PFSK-1 (cell line): ENCODE results near the gene CFAP65.

Experiments used
- FOXP2 ChIP-seq: optimal IDR thresholded peaks from 2 replicates; pipeline ENCODE3; 2011; ENCODE audit warnings: borderline replicate concordance, control low read depth, inconsistent platforms; ENCODE audit not compliant: insufficient read depth; ENCODE audit errors: extremely low read length, extremely low read depth
- POLR2AphosphoS5 ChIP-seq: IDR thresholded peaks from 2 replicates; pipeline ENCODE4 v1.6.1; 2012; ENCODE audit warnings: low read depth, mild to moderate bottlenecking, control low read depth, low read length, moderate library complexity
- SIN3A ChIP-seq: IDR thresholded peaks from 2 replicates; pipeline ENCODE4 v1.6.1; 2012; ENCODE audit warnings: mild to moderate bottlenecking, low read length, moderate library complexity, borderline replicate concordance; ENCODE audit not compliant: insufficient read depth
- TAF1 ChIP-seq: IDR thresholded peaks from 2 replicates; pipeline ENCODE4 v1.6.1; 2012; ENCODE audit warnings: low read length, control low read depth, borderline replicate concordance; ENCODE audit not compliant: insufficient read depth
- TF ChIP-seq, protein P1 (sequence below), 2 experiments: IDR thresholded peaks; 2 replicates each; pipeline versions ENCODE4 v1.6.1 to v1.8.0; 2011 to 2012; ENCODE audit warnings: low read depth in 2 of 2, low read length in 2 of 2, control low read depth in 1 of 2, inconsistent platforms in 1 of 2, mild to moderate bottlenecking in 1 of 2, moderate library complexity in 1 of 2; ENCODE audit not compliant: insufficient read depth in 1 of 2

The CFAP65 gene

DNA sequence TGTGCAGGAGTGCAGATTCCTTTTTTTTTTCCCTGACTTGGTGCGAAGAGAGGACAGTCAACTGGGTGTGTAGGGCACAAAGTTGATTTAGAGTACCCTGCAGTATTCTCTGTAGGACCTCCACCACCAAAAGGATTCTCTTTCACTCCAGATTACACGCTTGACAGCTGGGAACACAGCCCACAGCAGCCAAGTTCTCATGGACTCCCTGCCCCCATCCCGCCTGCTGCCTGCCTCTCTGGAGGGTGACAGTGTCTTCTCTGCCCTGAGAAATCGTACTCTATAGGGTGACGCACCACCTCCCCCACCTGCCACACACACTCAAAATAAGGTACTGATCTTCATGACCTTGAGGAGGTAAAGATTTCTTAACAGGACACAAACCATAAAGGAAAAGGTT is 46.0 kb upstream of the CFAP65 start:
- TF ChIP-seq SIN3A: no peak
- no peak for TF ChIP-seq TAF1
- TF ChIP-seq FOXP2: no peak
- no peak for TF ChIP-seq POLR2AphosphoS5
- TF ChIP-seq, protein P1, sequence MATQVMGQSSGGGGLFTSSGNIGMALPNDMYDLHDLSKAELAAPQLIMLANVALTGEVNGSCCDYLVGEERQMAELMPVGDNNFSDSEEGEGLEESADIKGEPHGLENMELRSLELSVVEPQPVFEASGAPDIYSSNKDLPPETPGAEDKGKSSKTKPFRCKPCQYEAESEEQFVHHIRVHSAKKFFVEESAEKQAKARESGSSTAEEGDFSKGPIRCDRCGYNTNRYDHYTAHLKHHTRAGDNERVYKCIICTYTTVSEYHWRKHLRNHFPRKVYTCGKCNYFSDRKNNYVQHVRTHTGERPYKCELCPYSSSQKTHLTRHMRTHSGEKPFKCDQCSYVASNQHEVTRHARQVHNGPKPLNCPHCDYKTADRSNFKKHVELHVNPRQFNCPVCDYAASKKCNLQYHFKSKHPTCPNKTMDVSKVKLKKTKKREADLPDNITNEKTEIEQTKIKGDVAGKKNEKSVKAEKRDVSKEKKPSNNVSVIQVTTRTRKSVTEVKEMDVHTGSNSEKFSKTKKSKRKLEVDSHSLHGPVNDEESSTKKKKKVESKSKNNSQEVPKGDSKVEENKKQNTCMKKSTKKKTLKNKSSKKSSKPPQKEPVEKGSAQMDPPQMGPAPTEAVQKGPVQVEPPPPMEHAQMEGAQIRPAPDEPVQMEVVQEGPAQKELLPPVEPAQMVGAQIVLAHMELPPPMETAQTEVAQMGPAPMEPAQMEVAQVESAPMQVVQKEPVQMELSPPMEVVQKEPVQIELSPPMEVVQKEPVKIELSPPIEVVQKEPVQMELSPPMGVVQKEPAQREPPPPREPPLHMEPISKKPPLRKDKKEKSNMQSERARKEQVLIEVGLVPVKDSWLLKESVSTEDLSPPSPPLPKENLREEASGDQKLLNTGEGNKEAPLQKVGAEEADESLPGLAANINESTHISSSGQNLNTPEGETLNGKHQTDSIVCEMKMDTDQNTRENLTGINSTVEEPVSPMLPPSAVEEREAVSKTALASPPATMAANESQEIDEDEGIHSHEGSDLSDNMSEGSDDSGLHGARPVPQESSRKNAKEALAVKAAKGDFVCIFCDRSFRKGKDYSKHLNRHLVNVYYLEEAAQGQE (IDR thresholded peaks at IDR 0.05; ENCODE audit: insufficient read depth in 1 of 2, low read depth in 2 of 2, low read length in 2 of 2): no peak

DNA sequence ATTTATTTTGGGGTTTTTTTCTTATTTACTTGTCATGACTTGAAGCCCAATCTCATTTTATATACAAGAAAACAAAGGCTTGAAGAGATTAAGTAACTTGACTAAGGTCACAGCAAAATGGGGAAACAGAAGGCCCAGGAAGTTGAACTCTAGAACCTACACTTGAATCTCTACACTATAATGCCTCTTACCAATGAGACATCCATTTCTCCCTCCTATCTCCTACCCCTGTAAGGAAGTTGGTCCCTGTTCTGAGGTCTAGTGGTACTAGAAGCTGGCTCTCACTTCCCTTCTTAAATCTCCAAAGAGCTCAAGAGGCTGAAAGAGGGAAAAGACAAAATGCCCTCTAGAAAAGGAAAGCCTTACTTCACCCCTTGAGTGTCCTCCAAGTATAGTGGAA is 44.9 kb upstream of the CFAP65 start:
- TF ChIP-seq, protein P1 (IDR thresholded peaks at IDR 0.05; ENCODE audit: insufficient read depth in 1 of 2, low read depth in 2 of 2, low read length in 2 of 2): no peak
- TF ChIP-seq SIN3A (no peak), POLR2AphosphoS5 (no peak), TAF1 (no peak), FOXP2 (no peak)

DNA sequence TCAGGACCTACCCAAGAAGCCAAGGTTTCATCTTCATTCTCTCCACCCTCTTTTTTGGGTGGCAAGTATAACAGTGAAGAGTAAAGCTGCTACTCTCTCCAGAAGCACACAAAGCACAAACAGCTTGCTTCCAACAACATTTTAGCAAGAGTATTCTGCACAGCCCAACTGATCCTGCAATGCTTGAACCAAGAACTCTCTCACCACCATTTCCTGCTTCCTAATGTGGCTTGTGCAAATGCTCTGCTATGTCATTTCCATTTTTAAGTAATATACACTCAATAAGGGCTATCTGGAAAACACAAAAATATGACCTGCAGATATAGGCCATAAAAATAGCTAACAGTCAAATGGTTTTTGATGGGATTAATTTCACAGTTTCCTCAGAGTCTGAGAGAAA is 43.5 kb upstream of the CFAP65 start:
- TF ChIP-seq TAF1 (no peak), POLR2AphosphoS5 (no peak), FOXP2 (no peak), SIN3A (no peak)
- TF ChIP-seq, protein P1 (IDR thresholded peaks at IDR 0.05; ENCODE audit: insufficient read depth in 1 of 2, low read depth in 2 of 2, low read length in 2 of 2): no peak

DNA sequence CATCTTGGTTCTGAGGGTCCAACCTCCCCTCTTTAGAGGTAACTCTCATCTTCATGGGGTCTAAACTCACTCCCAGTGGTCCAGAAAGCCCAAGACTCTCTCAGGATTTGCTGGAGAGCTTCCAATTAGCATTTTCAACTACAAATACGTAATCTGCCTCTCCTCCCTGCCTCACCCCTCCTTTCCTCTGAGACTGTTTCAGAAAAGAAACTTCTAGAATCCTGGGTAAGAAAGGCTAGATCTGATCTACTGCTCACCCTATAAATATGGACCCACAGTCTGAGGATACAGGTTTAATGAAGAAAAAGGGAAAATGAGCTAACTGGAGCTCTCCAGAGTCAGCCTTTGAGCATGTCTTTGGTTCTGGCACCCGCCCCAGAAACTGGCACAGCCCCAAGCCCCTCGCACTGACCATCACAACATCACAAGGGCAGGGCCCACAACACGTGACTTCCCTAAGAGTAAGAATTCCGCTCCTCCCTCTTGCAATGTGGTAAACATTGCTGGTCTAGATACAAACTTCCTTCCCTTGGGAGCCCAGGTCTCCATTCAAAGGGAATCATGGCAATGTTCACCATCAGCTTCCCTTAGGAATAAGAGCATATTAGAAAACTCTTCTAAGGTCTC is 41.1 kb upstream of the CFAP65 start:
- TF ChIP-seq POLR2AphosphoS5 (no peak), TAF1 (no peak), FOXP2 (no peak), SIN3A (no peak)
- TF ChIP-seq, protein P1 (IDR thresholded peaks at IDR 0.05; ENCODE audit: insufficient read depth in 1 of 2, low read depth in 2 of 2, low read length in 2 of 2): no peak

DNA sequence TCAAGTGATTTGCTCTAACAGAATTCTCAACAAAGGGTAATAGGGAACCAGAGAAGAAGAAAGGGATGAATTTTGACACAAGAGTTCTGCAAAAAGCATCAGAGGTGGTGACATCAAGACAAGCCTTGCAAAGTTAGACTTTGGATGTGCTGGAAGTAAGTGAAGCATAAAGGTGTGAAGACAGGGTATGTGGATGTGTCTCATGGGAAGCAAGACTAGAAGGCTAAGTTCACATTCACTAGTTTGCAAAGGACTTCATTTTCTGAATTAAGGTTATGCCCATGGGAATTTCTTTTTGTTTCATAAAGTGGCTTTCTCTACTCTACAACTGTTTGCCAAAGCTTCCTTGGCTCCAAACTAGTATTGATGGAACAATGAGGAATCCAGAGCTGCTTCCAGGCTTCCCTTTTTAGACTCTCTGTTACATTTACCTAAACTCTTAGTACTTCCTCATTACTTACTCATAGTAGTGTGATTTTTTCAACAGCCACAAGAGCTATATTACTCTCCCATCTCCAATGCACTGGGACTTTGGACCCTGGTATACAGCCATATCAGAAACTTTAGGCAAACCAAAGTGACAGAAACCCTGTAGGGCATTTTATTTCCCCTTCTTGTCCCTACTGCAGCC is 40.5 kb upstream of the CFAP65 start:
- TF ChIP-seq, protein P1 (IDR thresholded peaks at IDR 0.05; ENCODE audit: insufficient read depth in 1 of 2, low read depth in 2 of 2, low read length in 2 of 2): no peak
